Fibroblast of skin of back (primary cell): ENCODE data around the gene ZBTB44.
A peak's percentile ranks its signal among the peaks of the same experiment; 100 is the strongest.
"Not testable (repeated sequence)": the region's sequence is repeated elsewhere in the genome, so short reads cannot be mapped to it uniquely, and the experiment has no call there.

Experiments
- DNase-seq: peaks from one replicate; pipeline ENCODE4 v3.0.0-alpha.2; 2013

The ZBTB44 gene

GRCh38 chr11:130313383-130314183 is 1.1 kb downstream of the ZBTB44 start:
- no peak for DNase-seq

GRCh38 chr11:130312046-130312445 is 2.7 kb downstream of the ZBTB44 start:
- no peak for DNase-seq

- no peak for DNase-seq
Observed at GRCh38 chr11:130310622-130311021, 4.1 kb downstream of the ZBTB44 start.

- no peak for DNase-seq
Observed at GRCh38 chr11:130308886-130309285, 5.8 kb downstream of the ZBTB44 start.

- no peak for DNase-seq
Observed at GRCh38 chr11:130308059-130308458, 6.7 kb downstream of the ZBTB44 start.

GRCh38 chr11:130304651-130305050 is 10.1 kb downstream of the ZBTB44 start:
- DNase-seq: no peak

- DNase-seq: no peak
Observed at GRCh38 chr11:130301002-130301401, 13.7 kb downstream of the ZBTB44 start.

GRCh38 chr11:130300567-130300966 is 14.2 kb downstream of the ZBTB44 start:
- DNase-seq: no peak

- DNase-seq: no peak
Observed at GRCh38 chr11:130299978-130300377, 14.7 kb downstream of the ZBTB44 start.

GRCh38 chr11:130295657-130296056 is 19.1 kb downstream of the ZBTB44 start:
- no peak for DNase-seq

GRCh38 chr11:130282111-130282510 is 32.6 kb downstream of the ZBTB44 start:
- DNase-seq: no peak

GRCh38 chr11:130281341-130281740 is 33.4 kb downstream of the ZBTB44 start:
- not testable (repeated sequence) for DNase-seq

GRCh38 chr11:130279989-130280388 is 34.7 kb downstream of the ZBTB44 start:
- DNase-seq: no peak

- peak; percentile 2 for DNase-seq
Observed at GRCh38 chr11:130278745-130279144, 36.0 kb downstream of the ZBTB44 start.

- DNase-seq: no peak
Observed at GRCh38 chr11:130278151-130278550, 36.6 kb downstream of the ZBTB44 start.

GRCh38 chr11:130272336-130272735 is 42.4 kb downstream of the ZBTB44 start:
- DNase-seq: no peak

- DNase-seq: no peak
Observed at GRCh38 chr11:130269326-130269943, 45.3 kb downstream of the ZBTB44 start.

- no peak for DNase-seq
Observed at GRCh38 chr11:130263351-130263750, 51.4 kb downstream of the ZBTB44 start.

GRCh38 chr11:130262424-130262823 is 52.3 kb downstream of the ZBTB44 start:
- no peak for DNase-seq

GRCh38 chr11:130261571-130261970 is 53.1 kb downstream of the ZBTB44 start:
- DNase-seq: no peak

- no peak for DNase-seq
Observed at GRCh38 chr11:130260742-130261141, 54.0 kb downstream of the ZBTB44 start.

- DNase-seq: no peak
Observed at GRCh38 chr11:130260080-130260627, 54.6 kb downstream of the ZBTB44 start.

- not testable (repeated sequence) for DNase-seq
Observed at GRCh38 chr11:130251763-130252162, 63.0 kb downstream of the ZBTB44 start.

GRCh38 chr11:130249929-130250328 is 64.8 kb downstream of the ZBTB44 start:
- DNase-seq: not testable (repeated sequence)
